GM19438 (cell line): Measurements from ENCODE around the gene CLCNKA.

Source experiments
- ATAC-seq: cut with Tn5 transposase; IDR thresholded peaks from one replicate; pipeline ENCODE4 v1.9.1; 2021; ENCODE audit warnings: low read depth; ENCODE audit not compliant: unreplicated experiment

The CLCNKA gene

DNA sequence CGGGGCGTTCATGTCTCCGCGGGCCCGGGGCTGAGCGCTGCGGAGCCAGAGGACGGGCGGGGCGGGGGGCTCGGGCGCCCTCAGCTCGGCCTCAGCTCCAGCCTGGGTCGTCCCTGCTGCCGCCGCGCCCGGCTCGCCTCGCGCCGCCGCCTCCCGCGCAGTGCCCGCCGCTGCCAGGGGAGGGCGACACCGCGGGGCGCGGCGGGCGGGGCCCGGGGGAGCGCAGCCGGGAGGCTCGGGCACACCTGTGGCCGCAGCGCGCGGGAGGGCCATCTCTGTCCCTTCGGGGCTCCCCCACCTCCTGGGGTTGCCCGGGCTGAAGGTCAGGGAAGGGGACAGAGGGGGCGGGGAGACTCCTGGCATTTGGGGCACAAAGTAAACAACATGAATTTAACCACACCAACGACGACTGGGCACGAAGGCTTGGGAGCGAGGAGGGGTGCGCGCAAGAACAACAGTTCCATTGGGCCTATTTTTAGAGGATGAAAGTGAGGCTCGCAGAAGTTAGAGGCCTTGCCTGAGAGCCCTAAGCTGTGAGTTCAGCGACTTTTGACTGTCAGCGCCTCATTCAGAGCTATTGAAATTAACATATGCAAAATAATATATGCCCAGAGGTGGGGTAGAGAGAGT is 51.8 kb downstream of the CLCNKA start, which contains the start of gene FAM131C:
Gene FAM131C, minus strand, starts transcription at position 162 of the 630 bp plus-strand sequence. CDS start 209 bp downstream, outside the sequence.
- no peak for ATAC-seq

DNA sequence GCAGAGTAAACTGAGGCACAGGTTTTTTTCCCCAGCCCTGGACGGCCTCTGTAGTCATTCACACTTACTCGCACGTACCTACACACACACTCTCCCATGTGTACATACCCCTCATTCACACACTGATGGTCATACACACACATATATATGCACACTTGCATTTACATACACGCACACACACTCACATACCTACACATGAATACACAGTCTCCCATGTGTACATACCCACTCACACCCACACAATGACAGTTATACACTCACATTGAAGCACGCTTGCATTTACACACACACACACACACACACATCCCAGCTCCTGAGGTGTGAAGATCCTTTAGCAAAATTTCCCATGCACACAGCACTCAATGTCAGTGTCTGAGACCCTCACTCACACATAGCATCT is 52.4 kb downstream of the CLCNKA start:
- no peak for ATAC-seq

DNA sequence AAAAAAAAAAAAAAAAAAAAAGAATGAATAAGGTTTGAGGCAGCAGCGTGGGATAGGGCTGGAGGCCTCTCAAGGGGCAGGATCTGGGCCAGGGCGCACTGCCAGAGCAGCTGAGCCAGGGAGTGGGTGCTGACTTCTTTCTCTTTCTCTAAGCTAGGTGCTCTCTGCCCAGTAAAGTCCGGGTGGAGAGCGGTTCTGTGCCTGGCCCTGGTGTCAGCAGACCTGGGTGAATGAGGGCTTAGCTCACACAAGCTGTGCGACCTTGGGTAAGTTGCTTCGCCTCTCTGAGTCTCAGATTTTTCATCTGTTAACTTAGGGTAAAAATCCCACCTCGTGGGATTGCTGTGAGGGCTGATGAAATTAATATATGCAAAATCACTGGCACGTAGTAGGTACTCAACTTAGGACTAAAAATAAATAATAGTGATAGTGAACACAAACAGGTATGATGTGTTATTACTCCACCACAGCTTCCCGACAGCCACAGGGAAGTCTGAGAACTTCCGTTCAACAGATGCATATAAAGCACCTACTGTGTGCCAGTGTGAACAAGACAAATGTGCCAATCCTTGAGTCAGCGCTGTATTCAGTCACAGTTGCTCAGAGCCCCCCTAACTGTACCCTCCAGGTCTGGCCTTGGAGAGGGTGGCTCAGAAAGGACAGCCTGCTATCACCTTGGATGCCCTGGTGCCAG is 53.6 kb downstream of the CLCNKA start:
- no peak for ATAC-seq

DNA sequence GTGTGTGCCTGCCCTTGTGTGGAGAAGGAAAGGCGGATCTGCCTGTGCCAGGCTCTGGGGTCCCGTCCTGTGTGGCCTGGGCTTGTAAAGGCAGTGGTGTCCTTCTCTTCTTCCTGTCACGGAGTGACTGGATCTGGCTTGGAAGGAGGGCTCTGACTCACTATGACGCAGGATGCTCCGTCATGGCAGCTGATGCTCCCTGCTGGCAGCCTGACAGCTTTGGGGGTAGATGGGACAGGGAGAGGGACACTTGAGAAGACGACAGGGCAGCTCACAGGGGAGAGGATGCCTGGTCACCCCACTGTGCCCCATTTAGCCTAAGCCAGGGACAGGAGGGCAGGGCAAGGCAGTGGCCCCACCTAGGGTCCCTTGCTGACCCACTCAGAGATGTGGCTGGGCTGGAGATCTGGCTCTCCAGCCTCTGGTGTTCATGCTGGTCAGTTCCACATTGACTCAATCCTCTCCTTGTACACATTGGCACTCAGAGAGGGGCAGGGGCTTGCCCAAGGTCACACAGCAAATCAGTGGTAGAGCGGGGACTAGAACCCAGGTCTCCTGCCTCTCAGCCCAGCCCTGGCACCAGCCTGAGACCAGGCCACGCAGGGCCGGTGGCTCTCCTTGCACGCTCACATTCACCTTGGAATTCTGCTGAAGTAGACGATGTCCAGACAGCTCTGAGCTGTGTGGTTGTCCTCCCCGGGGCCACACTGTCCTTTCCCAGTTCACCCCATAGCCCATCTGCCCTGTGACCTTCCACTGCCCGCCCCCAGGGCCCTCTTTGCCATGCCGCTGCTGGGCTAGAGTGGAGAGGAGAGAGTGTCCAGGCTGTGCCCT is 54.4 kb downstream of the CLCNKA start:
- ATAC-seq = no peak

DNA sequence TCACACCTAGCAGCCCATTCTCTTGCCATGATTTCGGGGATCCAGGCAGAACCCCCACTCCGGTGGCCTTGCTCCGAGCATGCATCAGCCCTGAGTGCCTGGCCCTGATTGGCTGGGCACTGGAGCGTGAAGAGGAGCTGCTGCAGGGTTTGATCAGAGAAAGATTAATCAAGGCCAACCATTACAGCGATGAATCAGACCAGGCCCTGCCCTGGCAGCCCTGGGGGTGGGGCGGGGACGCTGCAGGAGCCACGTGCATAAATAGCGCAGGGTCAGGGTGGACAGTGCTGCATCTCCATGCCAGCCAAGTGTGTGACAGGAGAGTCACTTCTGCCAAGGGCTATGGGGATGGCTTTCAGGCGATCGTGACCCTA is 55.0 kb downstream of the CLCNKA start:
- no peak for ATAC-seq

DNA sequence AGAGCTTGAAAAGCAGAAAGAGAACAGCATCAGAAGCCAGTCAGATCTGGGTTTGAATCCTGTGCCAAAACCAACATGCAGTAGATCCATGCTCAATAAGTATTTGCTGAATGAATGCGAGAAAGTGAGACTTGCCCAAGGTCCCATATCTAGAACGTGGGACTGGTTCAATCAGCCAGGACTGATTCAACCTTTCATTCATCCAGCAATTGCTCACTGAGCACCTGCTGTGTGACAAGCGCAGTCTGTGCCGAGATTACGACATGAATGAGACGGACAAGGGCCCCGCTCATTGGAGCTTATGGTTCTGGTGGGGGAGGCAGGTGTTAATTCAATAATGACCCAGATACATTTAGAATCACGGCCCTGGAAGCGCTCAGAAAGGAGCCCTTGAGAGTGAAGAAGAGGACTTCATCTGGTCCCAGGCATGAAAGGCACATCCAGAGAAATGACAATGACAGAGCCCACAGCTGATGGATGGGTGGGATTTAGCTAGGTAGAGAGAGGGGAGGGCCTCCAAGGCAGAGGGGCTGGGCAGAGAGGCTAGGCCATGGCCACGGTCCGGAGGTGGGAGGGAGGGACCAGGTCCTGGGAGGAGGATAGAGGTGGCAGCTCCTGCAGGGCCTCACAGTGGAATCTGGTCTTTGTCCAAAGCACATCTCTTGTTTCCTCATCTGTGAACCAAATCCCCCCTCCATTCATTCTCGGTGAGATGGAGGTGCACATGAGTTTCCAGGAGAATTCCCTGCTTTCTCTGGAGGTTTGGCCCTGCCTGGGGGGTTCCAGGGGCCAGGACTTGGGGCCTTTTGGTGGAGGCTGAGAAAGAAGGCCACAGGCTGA is 55.8 kb downstream of the CLCNKA start:
- no peak for ATAC-seq

DNA sequence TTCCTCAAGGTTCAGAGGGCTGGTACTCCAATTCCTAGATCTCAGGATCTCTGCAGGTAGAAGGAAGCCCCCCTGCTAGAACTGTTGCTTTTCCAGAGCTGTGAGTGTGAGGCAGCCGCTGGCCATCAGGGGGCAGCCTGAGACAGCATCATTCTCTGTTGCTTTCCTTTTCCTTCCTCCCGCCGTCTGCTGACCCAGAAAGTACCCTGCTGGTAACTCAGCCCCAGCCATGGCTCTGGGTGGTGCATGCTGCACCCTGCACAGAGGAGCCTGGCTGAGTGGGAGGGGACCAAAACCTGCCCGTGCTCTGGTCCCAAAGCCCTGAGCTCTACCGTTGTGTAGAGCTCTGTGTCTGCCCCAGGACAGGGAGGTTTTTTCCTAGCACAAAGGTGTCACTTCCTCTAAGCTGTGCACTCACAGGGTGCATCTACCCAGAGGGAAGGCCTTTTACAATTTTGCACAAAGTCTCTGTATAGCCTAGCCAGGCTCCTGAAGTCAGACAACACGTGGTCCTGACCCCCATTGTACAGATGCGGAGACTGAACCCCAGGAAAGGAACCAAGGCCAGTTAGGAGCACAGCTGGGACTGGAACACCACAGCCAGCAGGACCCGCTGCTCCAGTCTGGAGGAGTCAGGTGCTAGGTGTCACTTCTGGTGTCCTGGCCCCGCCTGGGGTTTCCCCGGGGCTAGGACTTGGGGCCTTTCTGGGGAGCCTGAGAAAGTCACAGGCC is 57.3 kb downstream of the CLCNKA start:
- ATAC-seq = no peak

DNA sequence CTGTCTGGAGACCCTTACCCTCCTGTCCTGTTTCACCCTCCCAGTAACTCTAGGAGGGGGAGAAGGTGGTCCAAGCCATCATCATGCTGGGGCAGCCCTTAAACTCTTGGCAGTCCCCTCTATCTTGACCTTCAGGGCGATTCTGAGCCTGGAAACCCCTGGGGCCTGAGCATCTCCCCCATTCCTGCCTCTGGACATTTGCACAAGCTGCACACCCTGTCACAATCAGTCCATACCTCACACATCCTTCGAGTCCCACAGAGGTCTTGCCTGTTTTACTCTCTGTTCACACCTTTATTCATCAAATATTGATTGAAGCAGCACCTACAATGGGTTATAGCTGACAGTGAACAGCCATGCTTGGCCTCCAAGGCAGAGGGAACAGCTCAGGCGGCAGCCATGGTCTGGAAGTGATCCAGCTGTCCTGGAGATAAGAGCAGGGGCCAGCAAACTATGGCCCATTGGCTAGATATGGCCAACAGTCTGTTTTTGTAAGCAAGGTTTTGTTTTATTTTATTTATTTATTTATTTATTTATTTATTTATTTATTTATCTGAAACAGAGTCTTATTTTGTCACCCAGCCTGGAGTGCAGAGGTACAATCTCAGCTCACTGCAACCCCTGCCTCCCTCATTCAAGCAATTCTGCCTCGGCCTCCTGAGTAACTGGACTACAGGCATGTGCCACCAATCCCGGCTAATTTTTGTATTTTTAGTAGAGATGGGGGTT is 58.8 kb downstream of the CLCNKA start:
- ATAC-seq = no peak

DNA sequence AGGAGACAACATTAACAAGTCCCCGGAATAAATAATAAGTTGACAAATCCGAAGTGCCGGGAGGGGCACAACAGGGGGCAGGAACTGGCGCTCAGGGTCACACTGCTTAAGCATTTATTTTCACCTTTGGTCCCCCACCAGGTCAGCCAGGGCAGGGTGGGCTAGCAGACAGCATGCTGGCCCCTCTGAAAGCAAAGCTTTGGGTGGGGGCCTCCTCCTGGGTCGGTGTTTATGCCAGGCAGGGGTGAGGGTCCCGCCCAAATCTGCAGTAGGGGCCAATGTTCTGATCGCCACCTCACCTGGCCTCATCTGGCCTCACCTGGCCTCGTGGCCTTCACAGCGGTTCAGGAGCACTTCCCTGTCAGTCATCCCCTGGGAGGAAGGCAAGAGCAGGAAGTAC is 59.8 kb downstream of the CLCNKA start:
- no peak for ATAC-seq

DNA sequence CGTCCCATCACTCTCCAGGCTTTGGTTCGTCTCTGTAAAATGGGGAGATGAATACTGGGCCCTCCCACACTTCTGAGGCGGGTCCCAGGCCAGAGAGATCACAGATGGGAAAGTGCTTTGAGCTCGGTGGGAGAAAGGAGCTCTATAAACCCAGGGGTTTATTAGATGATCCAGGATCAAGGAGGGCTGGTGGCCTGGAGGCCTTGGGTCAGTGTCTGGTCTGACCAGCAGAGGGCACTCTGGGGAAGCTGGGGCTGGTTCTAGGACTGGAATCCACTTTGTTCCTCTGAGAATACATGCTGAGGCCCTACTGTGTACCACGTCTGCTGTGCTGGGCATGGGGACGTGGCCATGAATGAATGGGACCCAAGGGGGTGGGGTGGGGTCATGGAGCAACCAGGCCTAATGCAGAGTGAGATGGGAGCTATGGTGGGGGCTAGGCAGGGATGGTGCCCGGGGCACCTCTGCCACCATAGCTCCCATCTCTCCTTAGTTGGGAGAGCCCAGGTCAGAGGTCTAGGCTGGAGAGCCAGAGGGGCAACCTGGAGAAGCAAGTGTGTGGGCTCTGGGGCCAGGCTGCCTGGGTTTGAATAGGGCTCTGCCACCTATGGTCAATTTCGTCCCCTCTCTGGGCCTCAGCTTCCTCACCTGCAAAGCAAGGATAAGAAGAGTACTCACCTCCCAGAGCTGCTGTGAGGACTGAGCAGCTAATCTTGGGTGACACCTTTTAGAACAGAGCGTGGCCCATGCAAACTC is 60.6 kb downstream of the CLCNKA start:
- ATAC-seq = no peak

DNA sequence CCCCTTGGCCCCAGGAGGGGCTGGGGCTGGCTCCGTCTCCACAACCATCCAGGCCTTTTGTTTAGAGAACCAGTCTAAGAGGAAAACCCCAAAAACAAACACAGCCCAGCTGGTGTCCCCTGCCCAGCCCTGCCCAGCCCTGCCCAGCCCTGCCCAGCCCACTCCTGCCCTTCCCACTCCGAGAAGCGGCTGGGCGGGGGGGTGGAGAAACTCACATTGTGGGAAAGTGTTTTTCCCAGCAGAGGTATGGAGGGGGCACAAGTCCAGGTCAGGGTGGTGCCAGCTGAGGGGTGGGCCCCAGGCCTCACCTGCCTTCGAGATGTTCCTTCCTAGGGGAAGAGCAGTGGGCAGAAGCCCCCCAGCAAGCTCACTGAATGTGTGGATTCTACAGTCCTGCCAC is 61.6 kb downstream of the CLCNKA start:
- ATAC-seq = no peak
